Measurements from ENCODE around the gene LMF2. TPM values are rescaled to one million over a fixed set of nuclear protein-coding genes. Genes with fewer than 3 reads are reported as not detected.

Gene LMF2
- polyA plus RNA-seq, 1 of the 3 experiments (the other 2 are of a cell fraction) = 34.3 TPM

GRCh38 chr22:50544746-50545253 lies 37.3 kb upstream of the LMF2 start (continued):
- TF ChIP-seq, protein P1, sequence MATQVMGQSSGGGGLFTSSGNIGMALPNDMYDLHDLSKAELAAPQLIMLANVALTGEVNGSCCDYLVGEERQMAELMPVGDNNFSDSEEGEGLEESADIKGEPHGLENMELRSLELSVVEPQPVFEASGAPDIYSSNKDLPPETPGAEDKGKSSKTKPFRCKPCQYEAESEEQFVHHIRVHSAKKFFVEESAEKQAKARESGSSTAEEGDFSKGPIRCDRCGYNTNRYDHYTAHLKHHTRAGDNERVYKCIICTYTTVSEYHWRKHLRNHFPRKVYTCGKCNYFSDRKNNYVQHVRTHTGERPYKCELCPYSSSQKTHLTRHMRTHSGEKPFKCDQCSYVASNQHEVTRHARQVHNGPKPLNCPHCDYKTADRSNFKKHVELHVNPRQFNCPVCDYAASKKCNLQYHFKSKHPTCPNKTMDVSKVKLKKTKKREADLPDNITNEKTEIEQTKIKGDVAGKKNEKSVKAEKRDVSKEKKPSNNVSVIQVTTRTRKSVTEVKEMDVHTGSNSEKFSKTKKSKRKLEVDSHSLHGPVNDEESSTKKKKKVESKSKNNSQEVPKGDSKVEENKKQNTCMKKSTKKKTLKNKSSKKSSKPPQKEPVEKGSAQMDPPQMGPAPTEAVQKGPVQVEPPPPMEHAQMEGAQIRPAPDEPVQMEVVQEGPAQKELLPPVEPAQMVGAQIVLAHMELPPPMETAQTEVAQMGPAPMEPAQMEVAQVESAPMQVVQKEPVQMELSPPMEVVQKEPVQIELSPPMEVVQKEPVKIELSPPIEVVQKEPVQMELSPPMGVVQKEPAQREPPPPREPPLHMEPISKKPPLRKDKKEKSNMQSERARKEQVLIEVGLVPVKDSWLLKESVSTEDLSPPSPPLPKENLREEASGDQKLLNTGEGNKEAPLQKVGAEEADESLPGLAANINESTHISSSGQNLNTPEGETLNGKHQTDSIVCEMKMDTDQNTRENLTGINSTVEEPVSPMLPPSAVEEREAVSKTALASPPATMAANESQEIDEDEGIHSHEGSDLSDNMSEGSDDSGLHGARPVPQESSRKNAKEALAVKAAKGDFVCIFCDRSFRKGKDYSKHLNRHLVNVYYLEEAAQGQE (IDR thresholded peaks at IDR 0.05; ENCODE audit: low read depth, low read length) = no peak
- TF ChIP-seq SMC3 (IDR thresholded peaks at IDR 0.05; ENCODE audit: low read depth, low read length) = no peak
- no peak for TF ChIP-seq GABPA (IDR thresholded peaks at IDR 0.05; ENCODE audit: low read depth)
- TF ChIP-seq YY1 (IDR thresholded peaks at IDR 0.05; ENCODE audit: low read depth) = no peak
- no peak for TF ChIP-seq MXI1 (IDR thresholded peaks at IDR 0.05; ENCODE audit: low read depth, low read length)

DNA sequence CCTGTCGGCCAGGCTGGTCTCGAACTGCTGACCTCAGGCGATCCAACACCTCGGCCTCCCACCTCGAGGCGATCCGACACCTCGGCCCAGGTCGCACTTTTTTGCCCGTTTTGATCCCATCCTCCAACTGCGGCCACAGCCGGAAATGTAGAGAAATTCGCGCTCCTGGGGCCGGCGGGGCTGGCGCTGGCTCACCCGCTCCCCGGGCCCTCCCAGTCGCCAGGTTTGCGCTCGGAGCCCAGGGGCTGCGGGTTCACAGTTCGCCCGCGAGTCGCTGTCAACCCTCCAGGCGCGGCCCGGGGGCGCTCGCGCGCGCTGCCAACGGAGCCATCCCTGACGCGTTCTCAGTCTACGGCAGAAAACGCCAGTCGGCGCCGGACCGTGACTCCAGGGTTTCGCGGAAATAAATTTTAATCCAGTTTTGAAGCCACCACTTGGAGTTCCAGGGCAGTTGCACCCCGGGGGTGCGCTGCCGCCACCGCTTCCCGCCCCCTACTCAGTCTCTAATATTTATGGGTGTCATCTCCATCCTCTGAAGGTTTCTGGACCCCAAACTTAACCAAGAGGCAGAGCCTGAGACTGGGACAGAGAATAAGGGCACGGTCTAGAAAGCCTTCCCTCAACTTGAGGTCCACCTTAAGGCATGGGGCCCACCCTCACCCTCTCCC lies 36.7 kb upstream of the LMF2 start:
- TF ChIP-seq SIN3A (IDR thresholded peaks at IDR 0.05; ENCODE audit: borderline replicate concordance, low read depth, low read length) (no peak), RAD21 (IDR thresholded peaks at IDR 0.05; ENCODE audit: low read length) (no peak)
- Histone ChIP-seq H3K4me1 (ENCODE audit: control insufficient read depth in 1 of 2, insufficient read depth in 2 of 2, low read depth in 1 of 2, low read length in 1 of 2) (peaks cover 6 to 9% of the 10 kb centered on the region in 2 experiments; a peak in 2 of 4 replicates), H3K9ac (no peak overlapping the region), H3K4me2 (no peak overlapping the region), H3F3A (replicated peaks; ENCODE audit: insufficient read depth) (peaks cover 7% of the 10 kb centered on the region), H3K9me2 (no peaks in the 10 kb centered on the region), H3K79me2 (ENCODE audit: insufficient read depth) (no peaks in the 10 kb centered on the region), H3K27me3 (ENCODE audit: insufficient read depth) (no peaks in the 10 kb centered on the region), H3K4me3 (ENCODE audit: low read depth in 2 of 2, low read length in 1 of 2) (no peak overlapping the region), H3K27ac (ENCODE audit: low read depth in 2 of 2, low read length in 1 of 2) (no peak overlapping the region), H4K20me1 (ENCODE audit: insufficient read depth) (no peaks in the 10 kb centered on the region), H3K36me3 (replicated peaks in 1 of 2; ENCODE audit: control insufficient read depth in 1 of 2, insufficient read depth in 2 of 2, low read length in 1 of 2) (no peaks in the 10 kb centered on the region), H3K9me3 (no peaks in the 10 kb centered on the region), H2AFZ (ENCODE audit: low read depth) (no peak overlapping the region)
- CTCF ChIA-PET = interaction anchor here (1.1 to 4.9 kb wide), 4 partner anchors 8 to 19 kb away, joined by 4 to 31 read pairs (median 6); partner anchors contain the start of genes SCO2 and SYCE3
- 67% methylated on average over 18 of the region's 52 CpGs for WGBS (ENCODE audit: low lambda C conversion rate)
- POLR2A ChIA-PET = interaction anchor here (1.6 to 2.3 kb wide), 2 partner anchors 18 to 19 kb away, joined by 5 to 7 read pairs; partner anchors contain the start of genes SCO2 and SYCE3
- DNase-seq = peak; percentile 83

DNA sequence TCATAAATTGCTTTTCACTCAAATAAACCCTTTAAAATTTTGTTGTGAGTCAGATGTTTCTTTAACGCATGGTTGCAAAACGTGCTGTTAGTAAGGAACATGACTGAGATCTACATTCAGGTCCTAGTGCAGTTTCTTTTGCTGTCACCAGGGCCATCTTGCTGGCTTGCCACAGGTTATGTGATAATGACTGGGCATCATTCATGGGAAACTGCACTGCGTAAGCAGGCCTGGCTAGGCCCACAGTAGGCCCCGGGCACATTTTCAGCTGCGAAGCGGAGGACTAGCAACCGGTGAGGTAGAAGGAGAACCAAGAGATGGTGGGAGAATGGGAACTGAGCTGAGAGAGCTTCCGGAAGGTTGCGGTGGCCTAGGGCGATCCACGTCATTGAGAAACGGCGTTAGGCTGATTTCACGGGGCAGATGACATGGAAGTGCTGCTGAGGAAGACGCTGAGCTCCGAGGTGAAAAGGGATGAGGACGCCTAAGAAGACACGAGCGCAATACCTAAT lies 35.0 kb upstream of the LMF2 start:
- no peak overlapping the region for H3K27ac ChIP-seq (ENCODE audit: low read depth in 2 of 2, low read length in 1 of 2)
- WGBS (ENCODE audit: low lambda C conversion rate) = 96% methylated on average over 19 of the region's 19 CpGs

More for the DNA sequence above, 35.0 kb upstream of the LMF2 start:
- POLR2A ChIA-PET = no interaction called here
- Histone ChIP-seq H3K4me3 (ENCODE audit: low read depth in 2 of 2, low read length in 1 of 2) (no peak overlapping the region), H3K27me3 (ENCODE audit: insufficient read depth) (no peaks in the 10 kb centered on the region), H3F3A (replicated peaks; ENCODE audit: insufficient read depth) (peaks cover 7% of the 10 kb centered on the region), H3K4me1 (ENCODE audit: control insufficient read depth in 1 of 2, insufficient read depth in 2 of 2, low read depth in 1 of 2, low read length in 1 of 2) (peaks cover 6 to 9% of the 10 kb centered on the region in 2 experiments; a peak in 2 of 4 replicates), H3K9me3 (no peaks in the 10 kb centered on the region), H4K20me1 (ENCODE audit: insufficient read depth) (no peaks in the 10 kb centered on the region), H3K79me2 (ENCODE audit: insufficient read depth) (no peaks in the 10 kb centered on the region), H2AFZ (ENCODE audit: low read depth) (no peak overlapping the region), H3K4me2 (no peak overlapping the region), H3K9ac (no peak overlapping the region), H3K36me3 (replicated peaks in 1 of 2; ENCODE audit: control insufficient read depth in 1 of 2, insufficient read depth in 2 of 2, low read length in 1 of 2) (no peaks in the 10 kb centered on the region), H3K9me2 (no peaks in the 10 kb centered on the region)
- DNase-seq = no peak
- CTCF ChIA-PET = interaction anchor here (0.6 to 1.5 kb wide), 2 partner anchors 17 to 20 kb away, joined by 3 to 5 read pairs; partner anchors contain the start of gene SYCE3
- TF ChIP-seq YY1 (IDR thresholded peaks at IDR 0.05; ENCODE audit: low read depth) (no peak), PBX3 (IDR thresholded peaks at IDR 0.05) (no peak), ZBTB33 (IDR thresholded peaks at IDR 0.05; ENCODE audit: borderline replicate concordance, low read depth) (no peak), MAX (IDR thresholded peaks at IDR 0.05; ENCODE audit: low read depth) (no peak), NFIC (IDR thresholded peaks at IDR 0.05; ENCODE audit: borderline replicate concordance) (no peak), TEAD4 (IDR thresholded peaks at IDR 0.05; ENCODE audit: borderline replicate concordance, insufficient read depth) (no peak)
